Neural cell (in vitro differentiated cells): ENCODE measurements around the gene NPTXR. TPM values are rescaled to one million over a fixed set of nuclear protein-coding genes. Genes with fewer than 3 reads are reported as not detected.

Experiments
- H2AFZ ChIP-seq: fragments of 200-600, 300-800 bp; sonication (generic), shearing (Covaris generic); 2 replicates; pipeline ENCODE4 v1.6.0; 2014; ENCODE audit warnings: low read depth, mild to moderate bottlenecking, antibody characterized with exemption, low read length, moderate library complexity
- H3F3A ChIP-seq: fragments of 200-600 bp; shearing (Covaris generic); 2 replicates; pipeline ENCODE4 v1.6.1; 2016; ENCODE audit warnings: mild to moderate bottlenecking, moderate library complexity, mixed read lengths, antibody characterized with exemption, low read length; ENCODE audit not compliant: insufficient read depth, poor library complexity, severe bottlenecking
- H3K27ac ChIP-seq: fragments of 200-600, 300-800 bp; sonication (generic), shearing (Covaris generic); 2 replicates; pipeline ENCODE4 v1.5.1; 2014; ENCODE audit warnings: mild to moderate bottlenecking, low read length, moderate library complexity
- H3K27me3 ChIP-seq: fragments of 300-800, 200-600 bp; sonication (generic), shearing (Covaris generic); 2 replicates; pipeline ENCODE4 v1.6.0; 2014; ENCODE audit warnings: mild to moderate bottlenecking, low read depth, low read length, moderate library complexity; ENCODE audit not compliant: insufficient read depth
- H3K36me3 ChIP-seq: fragments of 300-800, 200-600 bp; sonication (generic), shearing (Covaris generic); 2 replicates; pipeline ENCODE4 v1.5.1; 2014; ENCODE audit warnings: mild to moderate bottlenecking, antibody characterized with exemption, low read length, moderate library complexity; ENCODE audit not compliant: insufficient read depth
- H3K4me2 ChIP-seq: fragments of 300-800, 200-600 bp; sonication (generic), shearing (Covaris generic); 2 replicates; pipeline ENCODE4 v1.6.0; 2014; ENCODE audit warnings: mild to moderate bottlenecking, low read length
- H3K4me3 ChIP-seq: fragments of 300-800, 200-600 bp; sonication (generic), shearing (Covaris generic); 2 replicates; pipeline ENCODE4 v1.5.1; 2014; ENCODE audit warnings: mild to moderate bottlenecking, low read length, moderate library complexity
- H3K79me2 ChIP-seq: fragments of 200-600 bp; shearing (Covaris generic); replicated peaks from 2 replicates; pipeline ENCODE4 v1.6.0; 2014; ENCODE audit warnings: mild to moderate bottlenecking, low read length, moderate library complexity; ENCODE audit not compliant: insufficient read depth
- H3K9ac ChIP-seq: fragments of 300-800, 200-600 bp; sonication (generic), shearing (Covaris generic); 2 replicates; pipeline ENCODE4 v1.6.1; 2016; ENCODE audit warnings: mild to moderate bottlenecking, low read length, mixed read lengths
- H3K9me2 ChIP-seq: fragments of 200-600 bp; shearing (Covaris generic); 2 replicates; pipeline ENCODE4 v1.6.1; 2016; ENCODE audit warnings: mild to moderate bottlenecking, low read length, mixed read lengths; ENCODE audit not compliant: insufficient read depth
- H3K9me3 ChIP-seq: fragments of 200-600, 300-800 bp; sonication (generic), shearing (Covaris generic); 2 replicates; pipeline ENCODE4 v1.6.1; 2016; ENCODE audit warnings: mild to moderate bottlenecking, mixed run types, low read length, moderate library complexity, mixed read lengths
- H4K20me1 ChIP-seq: fragments of 200-600 bp; shearing (Covaris generic); 2 replicates; pipeline ENCODE4 v1.6.1; 2016; ENCODE audit warnings: mild to moderate bottlenecking, mixed run types; ENCODE audit not compliant: insufficient read depth
- CTCF ChIP-seq: fragments of 450-650 bp; IDR thresholded peaks from 2 replicates; pipeline ENCODE4 v1.5.1; 2014; ENCODE audit warnings: antibody characterized with exemption, mild to moderate bottlenecking, moderate library complexity; ENCODE audit not compliant: poor library complexity, severe bottlenecking
- EP300 ChIP-seq: fragments of 450-650 bp; conservative IDR thresholded peaks from 2 replicates; pipeline ENCODE4 v1.6.1; 2014; ENCODE audit warnings: antibody characterized with exemption, mild to moderate bottlenecking, moderate library complexity; ENCODE audit not compliant: poor library complexity, severe bottlenecking
- EZH2 ChIP-seq: fragments of 200-600, 300-800 bp; shearing (Covaris generic), sonication (generic); IDR thresholded peaks from 2 replicates; pipeline ENCODE4 v1.6.1; 2014; ENCODE audit warnings: antibody characterized with exemption, low read length, borderline replicate concordance, mild to moderate bottlenecking; ENCODE audit not compliant: insufficient read depth, poor library complexity, severe bottlenecking
- MXI1 ChIP-seq: fragments of 450-650 bp; conservative IDR thresholded peaks from 2 replicates; pipeline ENCODE4 v1.6.1; 2014; ENCODE audit warnings: antibody characterized with exemption, mild to moderate bottlenecking; ENCODE audit not compliant: poor library complexity, severe bottlenecking
- POLR2AphosphoS5 ChIP-seq: IDR thresholded peaks from 2 replicates; pipeline ENCODE4 v1.6.1; 2012
- RAD21 ChIP-seq: fragments of 450-650 bp; conservative IDR thresholded peaks from 2 replicates; pipeline ENCODE4 v1.6.1; 2014; ENCODE audit warnings: antibody characterized with exemption, mild to moderate bottlenecking, moderate library complexity
- REST ChIP-seq: IDR thresholded peaks from 2 replicates; pipeline ENCODE4 v1.6.1; 2012; ENCODE audit warnings: borderline replicate concordance
- SMC3 ChIP-seq: fragments of 450-650 bp; conservative IDR thresholded peaks from 2 replicates; pipeline ENCODE4 v1.6.1; 2014; ENCODE audit warnings: antibody characterized with exemption, mild to moderate bottlenecking, moderate library complexity; ENCODE audit not compliant: poor library complexity
- TAF1 ChIP-seq: IDR thresholded peaks from 2 replicates; pipeline ENCODE4 v1.6.1; 2012; ENCODE audit warnings: low read depth
- polyA minus RNA-seq: library from RNA; depleted of rRNA, polyadenylated mRNA; stranded (reverse); fragments of >200 nt; gene quantifications from 2 replicates; pipeline ENCODE4 v1.2.3, GENCODE V29; 2014
- polyA plus RNA-seq: library from polyadenylated mRNA; depleted of rRNA; stranded (reverse); fragments of >200 nt; gene quantifications from 2 replicates; pipeline ENCODE4 v1.2.3, GENCODE V29; 2014

NPTXR gene
- 17.0 and 19.3 TPM in 2 replicates for polyA plus RNA-seq
- 32.4 and 33.8 TPM in 2 replicates for polyA minus RNA-seq

GRCh38 chr22:38843657-38844314 lies at the start of gene NPTXR:
NPTXR (minus strand) TSS chr22:38844028.
- Histone ChIP-seq H3K27ac (peak within 1 kb of the TSS; percentile 47), H3K36me3 (no peaks in the 10 kb centered on the region), H3F3A (no peaks in the 10 kb centered on the region), H3K9me3 (no peaks in the 10 kb centered on the region), H4K20me1 (no peaks in the 10 kb centered on the region), H3K4me2 (no peak within 1 kb of the TSS), H2AFZ (peak within 1 kb of the TSS; percentile 14), H3K79me2 (peaks cover 18% of the 10 kb centered on the region), H3K27me3 (no peaks in the 10 kb centered on the region), H3K9me2 (no peaks in the 10 kb centered on the region), H3K9ac (peak within 1 kb of the TSS; percentile 73), H3K4me3 (peak within 1 kb of the TSS; percentile 80)
- TF ChIP-seq RAD21, result no peak
- TF ChIP-seq POLR2AphosphoS5, result peak; percentile 83
- no peak for TF ChIP-seq TAF1
- TF ChIP-seq SMC3, result no peak
- no peak for TF ChIP-seq EP300

GRCh38 chr22:38891256-38891655 lies 47.4 kb upstream of the NPTXR start:
- H4K20me1 ChIP-seq, result no peaks in the 10 kb centered on the region
- no peak overlapping the region for H2AFZ ChIP-seq
- H3K4me3 ChIP-seq, result no peak overlapping the region
- H3K36me3 ChIP-seq, result no peaks in the 10 kb centered on the region
- H3K9me2 ChIP-seq, result no peaks in the 10 kb centered on the region
- no peak for TF ChIP-seq MXI1
- TF ChIP-seq RAD21, result no peak
- TF ChIP-seq POLR2AphosphoS5, result no peak
- no peak for TF ChIP-seq TAF1
- H3K9ac ChIP-seq, result no peak overlapping the region
- no peaks in the 10 kb centered on the region for H3F3A ChIP-seq
- H3K27me3 ChIP-seq, result no peaks in the 10 kb centered on the region
- no peaks in the 10 kb centered on the region for H3K9me3 ChIP-seq
- H3K27ac ChIP-seq, result no peak overlapping the region
- no peaks in the 10 kb centered on the region for H3K79me2 ChIP-seq
- no peak overlapping the region for H3K4me2 ChIP-seq

GRCh38 chr22:38890377-38890776 lies 46.5 kb upstream of the NPTXR start:
- H2AFZ ChIP-seq, result no peak overlapping the region
- H3K36me3 ChIP-seq, result no peaks in the 10 kb centered on the region
- no peaks in the 10 kb centered on the region for H3F3A ChIP-seq
- H3K4me2 ChIP-seq, result no peak overlapping the region
- no peaks in the 10 kb centered on the region for H3K79me2 ChIP-seq
- no peaks in the 10 kb centered on the region for H3K9me3 ChIP-seq
- no peaks in the 10 kb centered on the region for H4K20me1 ChIP-seq
- no peak overlapping the region for H3K4me3 ChIP-seq
- no peaks in the 10 kb centered on the region for H3K9me2 ChIP-seq
- H3K27ac ChIP-seq, result no peak overlapping the region
- H3K27me3 ChIP-seq, result no peaks in the 10 kb centered on the region
- H3K9ac ChIP-seq, result no peak overlapping the region
- TF ChIP-seq MXI1 (no peak), RAD21 (no peak), POLR2AphosphoS5 (no peak), EP300 (no peak), TAF1 (no peak), SMC3 (no peak), REST (no peak), EZH2 (no peak), CTCF (no peak)
